AG04450 (cell line): ENCODE data around the gene MRPL28. TPM values are rescaled to one million over a fixed set of nuclear protein-coding genes. Genes with fewer than 3 reads are reported as not detected.
"Not testable (repeated sequence)": the region's sequence is repeated elsewhere in the genome, so short reads cannot be mapped to it uniquely, and the experiment has no call there.

Experiments
- CTCF ChIA-PET: fragments of 300-600, 350-600 bp; formaldehyde crosslinking; extraction: SDS; loops from one replicate; lab custom pipeline; 2022; ENCODE audit warnings: antibody characterized with exemption, inconsistent platforms; lab: Charles Lee
- POLR2A ChIA-PET: fragments of 350-600 bp; formaldehyde crosslinking; extraction: SDS; loops from one replicate; lab custom pipeline; 2021; ENCODE audit warnings: antibody characterized with exemption, inconsistent platforms; lab: Yijun Ruan, JAX
- DNase-seq: peaks from one replicate; pipeline ENCODE4 v3.0.0-alpha.2; 2011; ENCODE audit warnings: low read depth, low spot score
- H3K27ac ChIP-seq: one replicate; pipeline ENCODE4 v1.5.1; 2012; ENCODE audit warnings: low read depth, low read length, control low read depth
- H3K27me3 ChIP-seq: one replicate; pipeline ENCODE4 v1.6.0; 2012; ENCODE audit warnings: low read length; ENCODE audit not compliant: control insufficient read depth, insufficient read depth
- H3K4me3 ChIP-seq: 2 replicates; pipeline ENCODE4 v1.5.1; 2011; ENCODE audit warnings: mild to moderate bottlenecking, low read depth, low read length, control low read depth
- H3K9me3 ChIP-seq: 2 replicates; pipeline ENCODE4 v1.5.1; 2012; ENCODE audit warnings: low read length; ENCODE audit not compliant: control insufficient read depth, insufficient read depth
- CTCF ChIP-seq: IDR thresholded peaks from 2 replicates; pipeline ENCODE4 v1.5.1; 2011; ENCODE audit warnings: low read depth, low read length, control low read depth, inconsistent platforms
- polyA plus RNA-seq: library from polyadenylated mRNA; depleted of rRNA; stranded (reverse); fragments of >200 nt; gene quantifications from 2 replicates; pipeline ENCODE4 v1.2.3, GENCODE V29; 2011

Gene MRPL28
- polyA plus RNA-seq, 1 experiment = 144 TPM

- TF ChIP-seq CTCF = no peak
- H3K9me3 ChIP-seq = no peaks in the 10 kb centered on the region; the same call in 1 of the 2 replicates
- DNase-seq = no peak
- no peak overlapping the region for H3K4me3 ChIP-seq
- H3K27me3 ChIP-seq = no peaks in the 10 kb centered on the region
- no peak overlapping the region for H3K27ac ChIP-seq
- CTCF ChIA-PET = interaction anchor here (1.3 kb wide), 1 partner anchor 13 kb away, joined by 3 read pairs; no protein-coding TSS in a partner anchor
- POLR2A ChIA-PET = no interaction called here
Measured at GRCh38 chr16:349211-349610, 21.1 kb downstream of the MRPL28 start.

DNA sequence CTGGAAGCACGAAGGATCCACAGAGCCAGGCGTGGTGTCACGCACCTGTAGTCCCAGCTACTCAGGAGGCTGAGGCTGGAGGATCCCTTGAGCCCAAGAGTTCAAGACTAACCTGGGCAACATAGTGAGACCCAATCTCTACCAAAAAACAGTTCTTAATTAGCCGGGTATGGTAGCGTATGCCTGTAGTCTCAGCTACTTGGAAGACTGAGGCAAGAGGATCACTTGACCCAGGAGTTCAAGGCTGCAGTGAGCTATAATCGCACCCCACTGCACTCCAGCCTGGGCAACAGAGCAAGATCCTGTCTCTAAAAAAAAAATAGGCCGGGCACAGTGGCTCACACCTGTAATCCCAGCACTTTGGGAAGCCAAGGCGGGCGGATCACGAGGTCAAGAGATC is 21.8 kb downstream of the MRPL28 start:
- DNase-seq, H3K9me3 ChIP-seq, H3K27ac ChIP-seq, H3K27me3 ChIP-seq, POLR2A ChIA-PET, H3K4me3 ChIP-seq: not testable (repeated sequence)
- CTCF ChIA-PET = interaction anchor here (1.3 kb wide), 1 partner anchor 14 kb away, joined by 3 read pairs; no protein-coding TSS in a partner anchor

- Histone ChIP-seq H3K9me3 (no peaks in the 10 kb centered on the region; the same call in 1 of the 2 replicates), H3K27me3 (no peaks in the 10 kb centered on the region), H3K4me3 (no peak overlapping the region), H3K27ac (no peak overlapping the region)
- ChIA-PET POLR2A (no interaction called here), CTCF (no interaction called here)
- DNase-seq = no peak
- TF ChIP-seq CTCF = no peak
Measured at GRCh38 chr16:347203-347602, 23.1 kb downstream of the MRPL28 start.

GRCh38 chr16:346587-346986 is 23.8 kb downstream of the MRPL28 start:
- ChIA-PET CTCF (interaction anchor here (1.5 kb wide), 1 partner anchor 15 kb away, joined by 6 read pairs; no protein-coding TSS in a partner anchor), POLR2A (interaction anchor here (0.6 kb wide), 1 partner anchor 10 kb away, joined by 5 read pairs; no protein-coding TSS in a partner anchor)
- Histone ChIP-seq H3K4me3 (no peak overlapping the region), H3K9me3 (no peaks in the 10 kb centered on the region; the same call in 1 of the 2 replicates), H3K27ac (no peak overlapping the region), H3K27me3 (no peaks in the 10 kb centered on the region)
- TF ChIP-seq CTCF = no peak
- DNase-seq = no peak

GRCh38 chr16:345772-346171 is 24.6 kb downstream of the MRPL28 start:
- H3K27me3 ChIP-seq = no peaks in the 10 kb centered on the region
- no peak for DNase-seq
- no peak overlapping the region for H3K4me3 ChIP-seq
- ChIA-PET POLR2A (interaction anchor here (0.5 to 0.6 kb wide), 2 partner anchors 9 to 106 kb away, joined by 3 to 5 read pairs; no protein-coding TSS in a partner anchor), CTCF (interaction anchor here (1.1 to 1.5 kb wide), 2 partner anchors 16 to 249 kb away, joined by 3 to 6 read pairs; no protein-coding TSS in a partner anchor)
- H3K9me3 ChIP-seq = no peaks in the 10 kb centered on the region; the same call in 1 of the 2 replicates
- no peak overlapping the region for H3K27ac ChIP-seq
- TF ChIP-seq CTCF = no peak
